AG09319 (cell line): ENCODE measurements around the gene B3GAT1.

Experiments
- DNase-seq: peaks from one replicate; pipeline ENCODE4 v3.0.0-alpha.2; 2010; ENCODE audit warnings: low read depth; ENCODE audit errors: extremely low read depth
- TF ChIP-seq, protein P1 (sequence below): IDR thresholded peaks from 2 replicates; pipeline ENCODE4 v1.5.1; 2011; ENCODE audit warnings: low read depth, mild to moderate bottlenecking, inconsistent platforms, low read length, moderate library complexity

Gene B3GAT1

DNA sequence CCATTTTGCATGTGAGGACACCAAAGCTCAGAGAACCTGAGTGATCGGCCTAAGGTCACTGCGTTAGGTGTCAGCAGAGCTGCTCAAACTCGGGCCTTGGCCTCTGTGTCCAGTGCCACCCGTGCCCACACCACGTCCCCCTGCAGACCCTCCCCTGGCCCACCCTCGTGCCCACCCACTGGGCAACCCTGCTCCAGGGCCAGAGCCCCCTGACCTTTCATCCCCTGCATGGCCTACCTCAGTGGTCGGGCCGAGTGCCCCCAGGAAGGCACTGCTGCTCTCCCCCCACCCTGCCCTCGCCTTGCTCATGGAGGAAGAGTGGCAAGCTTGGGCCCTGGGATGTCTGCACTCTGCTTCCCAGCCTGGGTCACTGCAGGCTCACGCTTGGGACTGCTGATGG lies 17.7 kb downstream of the B3GAT1 start:
- DNase-seq, result no peak
- TF ChIP-seq, protein P1, sequence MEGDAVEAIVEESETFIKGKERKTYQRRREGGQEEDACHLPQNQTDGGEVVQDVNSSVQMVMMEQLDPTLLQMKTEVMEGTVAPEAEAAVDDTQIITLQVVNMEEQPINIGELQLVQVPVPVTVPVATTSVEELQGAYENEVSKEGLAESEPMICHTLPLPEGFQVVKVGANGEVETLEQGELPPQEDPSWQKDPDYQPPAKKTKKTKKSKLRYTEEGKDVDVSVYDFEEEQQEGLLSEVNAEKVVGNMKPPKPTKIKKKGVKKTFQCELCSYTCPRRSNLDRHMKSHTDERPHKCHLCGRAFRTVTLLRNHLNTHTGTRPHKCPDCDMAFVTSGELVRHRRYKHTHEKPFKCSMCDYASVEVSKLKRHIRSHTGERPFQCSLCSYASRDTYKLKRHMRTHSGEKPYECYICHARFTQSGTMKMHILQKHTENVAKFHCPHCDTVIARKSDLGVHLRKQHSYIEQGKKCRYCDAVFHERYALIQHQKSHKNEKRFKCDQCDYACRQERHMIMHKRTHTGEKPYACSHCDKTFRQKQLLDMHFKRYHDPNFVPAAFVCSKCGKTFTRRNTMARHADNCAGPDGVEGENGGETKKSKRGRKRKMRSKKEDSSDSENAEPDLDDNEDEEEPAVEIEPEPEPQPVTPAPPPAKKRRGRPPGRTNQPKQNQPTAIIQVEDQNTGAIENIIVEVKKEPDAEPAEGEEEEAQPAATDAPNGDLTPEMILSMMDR, result no peak

DNA sequence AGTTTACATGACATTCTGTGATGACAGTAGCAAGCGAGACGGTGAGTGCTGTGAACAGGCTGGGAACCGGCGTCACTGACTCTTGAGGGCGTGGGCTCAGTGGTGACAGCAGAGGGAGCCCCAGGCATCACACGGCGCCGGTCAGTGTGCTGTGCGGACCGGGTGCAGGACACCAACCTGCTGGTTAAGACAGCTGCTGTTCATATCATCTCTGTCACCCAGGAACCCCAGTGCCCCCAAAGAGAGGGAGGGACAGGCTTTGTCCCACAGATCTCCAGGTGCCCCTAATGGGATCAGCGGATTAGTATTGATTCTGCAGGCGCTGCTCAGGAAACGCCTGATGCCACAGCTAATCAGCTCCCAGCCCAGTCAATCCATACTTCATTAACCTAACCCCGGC lies 18.4 kb downstream of the B3GAT1 start:
- TF ChIP-seq, protein P1, result no peak
- DNase-seq, result no peak

- DNase-seq, result no peak
- TF ChIP-seq, protein P1, result no peak
These were observed 19.0 kb downstream of the B3GAT1 start for GRCh38 chr11:134392953-134393615.

DNA sequence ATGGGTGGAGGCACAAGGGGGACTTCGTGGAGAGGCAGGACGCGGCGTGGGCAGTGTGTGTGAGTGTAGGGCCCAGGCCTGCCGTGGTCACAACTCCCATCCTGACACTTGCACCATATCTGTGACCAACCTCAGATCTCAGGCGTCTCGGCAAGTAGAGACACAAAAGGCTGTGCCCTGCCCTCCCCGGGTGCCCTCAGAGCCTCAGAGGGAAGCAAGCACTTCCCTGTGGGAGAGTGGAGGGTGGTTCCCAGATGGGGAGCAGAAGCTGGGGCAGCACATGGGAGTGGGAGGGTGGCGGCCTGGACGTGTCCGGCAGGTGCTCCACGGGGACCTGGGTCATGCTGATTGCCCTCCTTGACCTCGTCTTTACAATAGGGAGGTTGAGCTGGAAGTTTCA lies 20.4 kb downstream of the B3GAT1 start:
- DNase-seq, result no peak
- TF ChIP-seq, protein P1, result no peak

GRCh38 chr11:134390706-134391569 lies 21.1 kb downstream of the B3GAT1 start:
- TF ChIP-seq, protein P1, result no peak
- no peak for DNase-seq

DNA sequence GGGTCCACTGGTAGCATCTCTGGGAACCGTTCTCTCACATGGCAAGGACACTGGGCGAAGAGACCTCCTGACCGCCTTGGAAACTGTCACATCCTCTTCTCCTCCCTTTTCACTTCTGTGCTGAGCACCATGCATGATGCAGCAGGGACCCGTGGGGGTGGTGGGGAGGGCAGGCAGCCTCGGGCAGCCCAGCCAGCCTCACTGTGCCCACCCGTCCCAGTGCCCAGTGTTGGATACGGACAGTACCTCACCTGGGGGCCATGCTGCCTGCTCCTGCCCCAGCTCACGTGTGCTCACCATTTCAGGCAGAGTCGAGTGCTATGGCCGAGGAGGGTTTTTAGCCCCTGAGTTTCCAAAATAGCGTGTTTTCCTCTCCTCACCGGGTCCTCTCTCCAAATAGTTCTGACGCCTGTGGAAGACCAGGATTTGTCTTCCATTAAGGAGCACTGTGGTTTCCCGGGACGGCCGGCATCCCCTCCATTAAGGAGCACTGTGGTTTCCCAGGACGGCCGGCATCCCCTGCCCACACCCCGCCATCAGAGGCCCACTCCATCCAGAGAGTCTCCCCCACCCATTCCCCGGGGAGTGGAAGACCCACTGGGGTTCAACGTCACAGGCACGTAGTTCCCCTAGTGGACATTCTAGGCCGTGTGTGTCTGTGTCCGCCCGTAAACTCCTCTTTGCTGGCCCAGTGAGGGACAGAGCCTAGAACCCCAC lies 22.4 kb downstream of the B3GAT1 start:
- TF ChIP-seq, protein P1, result no peak

GRCh38 chr11:134388590-134388989 lies 23.5 kb downstream of the B3GAT1 start:
- DNase-seq, result no peak
- TF ChIP-seq, protein P1, result no peak

More for the DNA sequence above, 22.4 kb downstream of the B3GAT1 start:
- DNase-seq, result no peak
